CD1c-positive myeloid dendritic cell (primary cell): ENCODE measurements around the gene GSTT2.
"Not testable (repeated sequence)": the region's sequence is repeated elsewhere in the genome, so short reads cannot be mapped to it uniquely, and the experiment has no call there.

Experiments
- DNase-seq: peaks from one replicate; pipeline ENCODE4 v3.0.0-alpha.2; 2016; ENCODE audit errors: extremely low spot score

The GSTT2 gene

GRCh38 chr22:23974345-23974744 lies 5.6 kb upstream of the GSTT2 start, which contains the start of gene DDT:
Gene DDT, minus strand, starts transcription at chr22:23974441. Its CDS starts 27 bp downstream, at chr22:23974414.
- not testable (repeated sequence) for DNase-seq

GRCh38 chr22:23974836-23975352 lies 5.0 kb upstream of the GSTT2 start:
- not testable (repeated sequence) for DNase-seq

GRCh38 chr22:23977304-23977703 lies 2.6 kb upstream of the GSTT2 start:
- not testable (repeated sequence) for DNase-seq

GRCh38 chr22:23980567-23980966 lies 633 bp downstream of the GSTT2 start:
- DNase-seq, result not testable (repeated sequence)

GRCh38 chr22:23984430-23984829 lies 4.5 kb downstream of the GSTT2 start:
- peak; percentile 22 for DNase-seq

GRCh38 chr22:23986089-23986488 lies 6.2 kb downstream of the GSTT2 start:
- DNase-seq, result not testable (repeated sequence)

- DNase-seq, result not testable (repeated sequence)
Observed at GRCh38 chr22:23986538-23987178, 6.7 kb downstream of the GSTT2 start.

GRCh38 chr22:23989583-23990244 lies 9.8 kb downstream of the GSTT2 start:
- DNase-seq, result not testable (repeated sequence)

- not testable (repeated sequence) for DNase-seq
Observed at GRCh38 chr22:23993080-23993479, 13.1 kb downstream of the GSTT2 start.

- DNase-seq, result not testable (repeated sequence)
Observed at GRCh38 chr22:23993581-23994177, 13.7 kb downstream of the GSTT2 start.

GRCh38 chr22:23997092-23997491 lies 17.2 kb downstream of the GSTT2 start:
- DNase-seq, result no peak

- DNase-seq, result not testable (repeated sequence)
Observed at GRCh38 chr22:23999779-24000178, 19.8 kb downstream of the GSTT2 start.

- no peak for DNase-seq
Observed at GRCh38 chr22:24001314-24001713, 21.4 kb downstream of the GSTT2 start.

GRCh38 chr22:24002272-24002671 lies 22.3 kb downstream of the GSTT2 start:
- DNase-seq, result no peak

- DNase-seq, result no peak
Observed at GRCh38 chr22:24002851-24003250, 22.9 kb downstream of the GSTT2 start.

- DNase-seq, result peak; percentile 62
Observed at GRCh38 chr22:24003887-24004286, 24.0 kb downstream of the GSTT2 start.

- DNase-seq, result peak; percentile 32
Observed at GRCh38 chr22:24005201-24005600, 25.3 kb downstream of the GSTT2 start, which contains the start of gene GSTT4. Gene GSTT4, minus strand, starts transcription at chr22:24005453. Its CDS starts 97 bp downstream, at chr22:24005356.

GRCh38 chr22:24006207-24006913 lies 26.4 kb downstream of the GSTT2 start:
- no peak for DNase-seq

GRCh38 chr22:24006914-24007214 lies 26.9 kb downstream of the GSTT2 start:
- no peak for DNase-seq

- DNase-seq, result no peak
Observed at GRCh38 chr22:24007253-24008021, 27.5 kb downstream of the GSTT2 start.

GRCh38 chr22:24008022-24008283 lies 28.0 kb downstream of the GSTT2 start:
- no peak for DNase-seq
